Left kidney (tissue), 2 donors: ENCODE results near the gene TFF3. TPM values are rescaled to one million over a fixed set of nuclear protein-coding genes. Genes with fewer than 3 reads are reported as not detected.
"Not testable (repeated sequence)": the region's sequence is repeated elsewhere in the genome, so short reads cannot be mapped to it uniquely, and the experiment has no call there.

Experiments
- DNase-seq: peaks from one replicate; pipeline ENCODE4 v3.0.0-alpha.2; 2013
- polyA plus RNA-seq: library from polyadenylated mRNA; unstranded; fragments of 120-200 nt; gene quantifications from one replicate; pipeline ENCODE4 v1.2.1, GENCODE V29; 2013; ENCODE audit not compliant: insufficient read length

Gene TFF3
- polyA plus RNA-seq, 1 donor = 3.0 TPM

GRCh38 chr21:42305707-42306147 is 9.5 kb downstream of the TFF3 start:
- no peak for DNase-seq

GRCh38 chr21:42304556-42305454 is 10.4 kb downstream of the TFF3 start:
- no peak for DNase-seq

- DNase-seq = no peak
These were observed 11.8 kb downstream of the TFF3 start for GRCh38 chr21:42303443-42303842.

GRCh38 chr21:42302794-42303193 is 12.4 kb downstream of the TFF3 start:
- no peak for DNase-seq

- DNase-seq = no peak
These were observed 13.0 kb downstream of the TFF3 start for GRCh38 chr21:42302076-42302650.

- no peak for DNase-seq
These were observed 13.7 kb downstream of the TFF3 start for GRCh38 chr21:42301371-42302075.

GRCh38 chr21:42300956-42301355 is 14.3 kb downstream of the TFF3 start:
- DNase-seq = no peak

GRCh38 chr21:42300045-42300583 is 15.1 kb downstream of the TFF3 start:
- DNase-seq = no peak

GRCh38 chr21:42299324-42300044 is 15.7 kb downstream of the TFF3 start:
- no peak for DNase-seq

GRCh38 chr21:42298657-42299056 is 16.6 kb downstream of the TFF3 start:
- DNase-seq = no peak

- DNase-seq = no peak
These were observed 17.0 kb downstream of the TFF3 start for GRCh38 chr21:42298237-42298636.

- DNase-seq = no peak
These were observed 17.8 kb downstream of the TFF3 start for GRCh38 chr21:42297377-42297776.

- DNase-seq = no peak
These were observed 18.7 kb downstream of the TFF3 start for GRCh38 chr21:42296501-42296900.

- DNase-seq = no peak
These were observed 19.4 kb downstream of the TFF3 start for GRCh38 chr21:42295845-42296244.

GRCh38 chr21:42294273-42294880 is 20.8 kb downstream of the TFF3 start:
- DNase-seq = no peak

GRCh38 chr21:42293649-42294272 is 21.4 kb downstream of the TFF3 start:
- no peak for DNase-seq

- not testable (repeated sequence) for DNase-seq
These were observed 22.6 kb downstream of the TFF3 start for GRCh38 chr21:42292563-42293142.

- DNase-seq = no peak
These were observed 23.3 kb downstream of the TFF3 start for GRCh38 chr21:42291751-42292562.

GRCh38 chr21:42291003-42291750 is 24.0 kb downstream of the TFF3 start:
- no peak for DNase-seq
